Activated CD4-positive, alpha-beta T cell treated with anti-CD3 and anti-CD28 coated beads, Interleukin-10, Interleukin-2, amounts not matched to agents 100 ng/mL and 50 ng/mL, durations not matched to agents 16 hours and 8 hours (primary cell): ENCODE data around the gene HOXD13.
A peak's percentile ranks its signal among the peaks of the same experiment; 100 is the strongest.

ENCODE experiments used
- DNase-seq: peaks from one replicate; pipeline ENCODE4 v3.0.0-alpha.2; 2020

The HOXD13 gene

GRCh38 chr2:176122683-176123410 is 30.3 kb downstream of the HOXD13 start, which contains the start of gene HOXD9:
Gene HOXD9, plus strand, starts transcription at chr2:176122719. Its CDS starts 50 bp downstream, at chr2:176122769.
- no peak for DNase-seq

GRCh38 chr2:176123411-176124109 is 31.0 kb downstream of the HOXD13 start:
- DNase-seq, result no peak

- DNase-seq, result no peak
Observed at GRCh38 chr2:176124110-176124946, 31.8 kb downstream of the HOXD13 start.

GRCh38 chr2:176124947-176125771 is 32.6 kb downstream of the HOXD13 start:
- no peak for DNase-seq

GRCh38 chr2:176125772-176126054 is 33.2 kb downstream of the HOXD13 start:
- DNase-seq, result no peak

- peak; percentile 50 for DNase-seq
Observed at GRCh38 chr2:176126929-176127773, 34.6 kb downstream of the HOXD13 start.

- DNase-seq, result no peak
Observed at GRCh38 chr2:176127774-176128072, 35.2 kb downstream of the HOXD13 start.

GRCh38 chr2:176128172-176128981 is 35.9 kb downstream of the HOXD13 start:
- no peak for DNase-seq

GRCh38 chr2:176128982-176129796 is 36.7 kb downstream of the HOXD13 start, which contains the start of gene HOXD8:
Gene HOXD8, plus strand, starts transcription at chr2:176129705. Its CDS starts 662 bp downstream, at chr2:176130367.
- DNase-seq, result no peak

GRCh38 chr2:176129813-176130146 is 37.3 kb downstream of the HOXD13 start:
- DNase-seq, result no peak

- no peak for DNase-seq
Observed at GRCh38 chr2:176130147-176130956, 37.8 kb downstream of the HOXD13 start.

- DNase-seq, result no peak
Observed at GRCh38 chr2:176130957-176131847, 38.7 kb downstream of the HOXD13 start.

- DNase-seq, result no peak
Observed at GRCh38 chr2:176131848-176132158, 39.3 kb downstream of the HOXD13 start.

GRCh38 chr2:176132205-176133171 is 40.0 kb downstream of the HOXD13 start:
- DNase-seq, result peak; percentile 13

- DNase-seq, result no peak
Observed at GRCh38 chr2:176133389-176133788, 40.9 kb downstream of the HOXD13 start.

GRCh38 chr2:176134035-176134434 is 41.5 kb downstream of the HOXD13 start:
- DNase-seq, result no peak

- no peak for DNase-seq
Observed at GRCh38 chr2:176135035-176135440, 42.5 kb downstream of the HOXD13 start.
